ENCODE measurements around the gene NAGA. TPM values are rescaled to one million over a fixed set of nuclear protein-coding genes. Genes with fewer than 3 reads are reported as not detected.
A peak's percentile ranks its signal among the peaks of the same experiment; 100 is the strongest.

Gene NAGA
- total RNA-seq, 1 experiment from 2014 or later, result 24.3 TPM

GRCh38 chr22:42076764-42077485 is 6.3 kb upstream of the NAGA start:
- no peaks in the 10 kb centered on the region for H3K27me3 Mint-ChIP-seq (ENCODE audit: unreplicated experiment)
- TF ChIP-seq CTCF (IDR thresholded peaks at IDR 0.05; ENCODE audit: unreplicated experiment), result no peak
- H3K4me1 Mint-ChIP-seq (ENCODE audit: low read depth, unreplicated experiment), result no peaks in the 10 kb centered on the region
- no peak overlapping the region for H3K27ac Mint-ChIP-seq (ENCODE audit: unreplicated experiment)
- CTCF ChIA-PET, result no interaction called here
- no peaks in the 10 kb centered on the region for H3K9me3 Mint-ChIP-seq (ENCODE audit: low read depth, unreplicated experiment)
- intact Hi-C loops (cut with micrococcal nuclease; ENCODE audit: unreplicated experiment), result no loop called here
- no peak for DNase-seq
- no TSS peak for BruUV-seq (replicated peaks)
- H3K4me3 Mint-ChIP-seq (ENCODE audit: low read depth, unreplicated experiment), result no peak overlapping the region
- peaks cover 25% of the 10 kb centered on the region for H3K36me3 Mint-ChIP-seq (ENCODE audit: insufficient read depth, unreplicated experiment)

DNA sequence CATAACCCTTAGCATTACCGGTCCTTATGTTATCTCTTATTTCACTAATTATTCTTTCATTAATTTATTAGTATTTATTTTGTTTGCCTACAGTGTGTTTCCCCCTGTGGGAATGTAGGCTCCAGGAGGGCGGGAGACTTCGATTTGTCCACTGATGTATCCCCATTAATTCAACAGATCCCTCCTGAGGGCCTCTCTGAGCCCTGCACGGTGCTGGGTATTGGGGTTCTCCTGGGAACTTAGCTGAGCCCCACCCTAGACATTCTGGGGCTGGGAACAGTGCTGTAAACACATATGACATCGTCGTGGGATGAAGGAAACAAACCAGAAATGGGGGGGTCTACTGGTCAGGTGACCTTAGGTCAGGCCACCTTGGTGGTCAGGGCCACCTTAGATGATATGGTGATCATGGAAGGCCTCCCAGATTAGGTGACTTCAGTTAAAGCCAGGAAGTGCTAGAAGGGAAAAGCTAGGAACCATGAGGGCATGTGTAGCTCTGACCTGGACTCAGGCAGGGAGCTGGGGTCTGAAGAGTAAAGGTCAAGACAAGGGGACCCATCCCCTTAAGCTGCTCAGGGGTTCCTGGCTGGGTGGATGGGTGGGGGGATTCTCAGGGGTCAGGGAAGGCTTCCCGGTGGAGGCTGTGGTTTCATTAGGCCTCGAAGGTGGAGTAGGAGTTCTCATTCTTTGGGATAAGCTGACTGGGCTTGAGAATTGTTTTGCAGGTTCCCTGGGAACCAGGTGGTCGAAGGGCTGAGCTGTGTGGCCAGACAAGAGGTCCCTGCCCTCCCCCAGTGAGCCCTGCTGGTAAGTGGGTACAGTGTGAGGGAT is 4.4 kb upstream of the NAGA start:
- intact Hi-C loops (cut with micrococcal nuclease; ENCODE audit: unreplicated experiment), result loop anchor here (5.0 kb wide), 2 partner anchors 108 to 128 kb away; partner anchors contain the start of genes CENPM and SEPTIN3
- Mint-ChIP-seq H3K27me3 (ENCODE audit: unreplicated experiment) (no peaks in the 10 kb centered on the region), H3K9me3 (ENCODE audit: low read depth, unreplicated experiment) (no peaks in the 10 kb centered on the region), H3K27ac (ENCODE audit: unreplicated experiment) (no peak overlapping the region), H3K4me1 (ENCODE audit: low read depth, unreplicated experiment) (no peaks in the 10 kb centered on the region), H3K4me3 (ENCODE audit: low read depth, unreplicated experiment) (peak overlapping the region; percentile 47), H3K36me3 (ENCODE audit: insufficient read depth, unreplicated experiment) (peaks cover 28% of the 10 kb centered on the region)
- no peak for TF ChIP-seq CTCF (IDR thresholded peaks at IDR 0.05; ENCODE audit: unreplicated experiment)
- BruUV-seq (replicated peaks), result no TSS peak
- DNase-seq, result no peak
- CTCF ChIA-PET, result interaction anchor here (0.6 kb wide), 1 partner anchor 20 kb away, joined by 3 read pairs; no protein-coding TSS in a partner anchor

GRCh38 chr22:42074132-42074811 is 3.7 kb upstream of the NAGA start, which contains the start of gene PHETA2:
Gene PHETA2, plus strand, starts transcription at chr22:42074248. Its CDS starts 3,046 bp downstream, at chr22:42077294.
- peak; percentile 46 for TF ChIP-seq CTCF (IDR thresholded peaks at IDR 0.05; ENCODE audit: unreplicated experiment)
- Mint-ChIP-seq H3K4me3 (ENCODE audit: low read depth, unreplicated experiment) (peak within 1 kb of the TSS; percentile 47), H3K9me3 (ENCODE audit: low read depth, unreplicated experiment) (no peaks in the 10 kb centered on the region), H3K36me3 (ENCODE audit: insufficient read depth, unreplicated experiment) (peaks cover 21% of the 10 kb centered on the region), H3K27me3 (ENCODE audit: unreplicated experiment) (no peaks in the 10 kb centered on the region), H3K27ac (ENCODE audit: unreplicated experiment) (peak within 1 kb of the TSS; percentile 1), H3K4me1 (ENCODE audit: low read depth, unreplicated experiment) (no peaks in the 10 kb centered on the region)
- CTCF ChIA-PET, result no interaction called here
- no TSS peak for BruUV-seq (replicated peaks)
- peak; percentile 34 for DNase-seq
- intact Hi-C loops (cut with micrococcal nuclease; ENCODE audit: unreplicated experiment), result loop anchor here (5.0 kb wide), 2 partner anchors 107 to 127 kb away; partner anchors contain the start of genes CENPM and SEPTIN3

DNA sequence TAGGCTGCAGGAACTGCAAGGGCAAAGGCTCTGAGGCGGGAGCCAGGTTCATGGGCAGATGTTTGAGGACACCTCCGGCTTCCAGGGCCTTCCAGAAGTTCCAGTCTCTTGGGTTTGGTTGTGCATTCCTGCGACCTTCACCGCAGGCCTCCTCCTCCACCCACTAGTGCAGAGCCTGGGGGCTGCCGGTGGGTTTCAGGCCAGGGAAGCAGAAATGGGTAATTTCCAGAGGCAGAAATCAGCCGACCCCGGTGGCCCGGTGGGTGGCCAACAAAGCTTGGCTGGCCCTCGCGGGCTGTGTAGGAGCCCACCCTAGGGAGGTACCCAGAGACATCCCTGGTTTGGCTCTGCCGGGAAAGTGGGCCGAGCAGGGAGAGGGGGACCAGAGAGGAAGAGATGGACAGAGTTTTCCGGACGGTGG is 3.0 kb upstream of the NAGA start:
- H3K36me3 Mint-ChIP-seq (ENCODE audit: insufficient read depth, unreplicated experiment), result peaks cover 17% of the 10 kb centered on the region
- TF ChIP-seq CTCF (IDR thresholded peaks at IDR 0.05; ENCODE audit: unreplicated experiment), result no peak
- no peaks in the 10 kb centered on the region for H3K27me3 Mint-ChIP-seq (ENCODE audit: unreplicated experiment)
- H3K4me3 Mint-ChIP-seq (ENCODE audit: low read depth, unreplicated experiment), result peak overlapping the region; percentile 47
- CTCF ChIA-PET, result no interaction called here
- DNase-seq, result no peak
- intact Hi-C loops (cut with micrococcal nuclease; ENCODE audit: unreplicated experiment), result loop anchor here (5.0 kb wide), 2 partner anchors 106 to 126 kb away; partner anchors contain the start of genes CENPM and SEPTIN3
- H3K4me1 Mint-ChIP-seq (ENCODE audit: low read depth, unreplicated experiment), result no peaks in the 10 kb centered on the region
- BruUV-seq (replicated peaks), result no TSS peak
- peak overlapping the region; percentile 1 for H3K27ac Mint-ChIP-seq (ENCODE audit: unreplicated experiment)
- no peaks in the 10 kb centered on the region for H3K9me3 Mint-ChIP-seq (ENCODE audit: low read depth, unreplicated experiment)

Data from Calu3 (cell line).